ENCODE measurements around the gene FGD2. TPM values are rescaled to one million over a fixed set of nuclear protein-coding genes. Genes with fewer than 3 reads are reported as not detected.

The FGD2 gene
- total RNA-seq, 2 experiments from 2014 or later: 1.2 TPM

GRCh38 chr6:37033819-37034795 is 28.7 kb downstream of the FGD2 start:
- ATAC-seq (ENCODE audit: poor library complexity): no peak
- no peak for TF ChIP-seq CTCF (IDR thresholded peaks at IDR 0.05)
- Histone ChIP-seq H3K27ac (ENCODE audit: low read depth in 1 of 2, low read length in 2 of 2) (no peak overlapping the region), H3K36me3 (ENCODE audit: insufficient read depth, low read length) (no peaks in the 10 kb centered on the region), H3K4me1 (ENCODE audit: insufficient read depth, low read length) (peaks cover 6% of the 10 kb centered on the region), H3K9me3 (ENCODE audit: control insufficient read depth in 1 of 2, insufficient read depth in 1 of 2, low read length in 2 of 2) (no peaks in the 10 kb centered on the region), H3K27me3 (ENCODE audit: control insufficient read depth in 1 of 2, insufficient read depth in 2 of 2, low read length in 2 of 2) (no peaks in the 10 kb centered on the region), H3K4me3 (ENCODE audit: low read length) (no peak overlapping the region)
- no peaks in the 10 kb centered on the region for H3K27me3 Mint-ChIP-seq
- no peak overlapping the region for H3K4me3 Mint-ChIP-seq
- H3K36me3 Mint-ChIP-seq (ENCODE audit: low read depth): no peaks in the 10 kb centered on the region
- H3K27ac Mint-ChIP-seq: no peak overlapping the region
- H3K9me3 Mint-ChIP-seq: peaks cover 3% of the 10 kb centered on the region
- DNase-seq: peak in 1 of 14 experiments; percentile 6
- ChIA-PET POLR2A (interaction anchor here (0.7 to 0.8 kb wide), 2 partner anchors 15 to 134 kb away, joined by 3 to 6 read pairs; no protein-coding TSS in a partner anchor), CTCF (interaction anchor here (0.8 to 1.0 kb wide), 2 partner anchors 16 to 176 kb away, joined by 3 to 4 read pairs; no protein-coding TSS in a partner anchor)
- H3K4me1 Mint-ChIP-seq (ENCODE audit: low read depth): no peaks in the 10 kb centered on the region
- intact Hi-C loops (cut with DNase I, micrococcal nuclease): no loop called here

GRCh38 chr6:37036146-37036545 is 30.7 kb downstream of the FGD2 start:
- no peaks in the 10 kb centered on the region for H3K36me3 Mint-ChIP-seq (ENCODE audit: low read depth)

More at GRCh38 chr6:37036146-37036545, 30.7 kb downstream of the FGD2 start:
- Histone ChIP-seq H3K9me3 (ENCODE audit: control insufficient read depth in 1 of 2, insufficient read depth in 1 of 2, low read length in 2 of 2) (no peaks in the 10 kb centered on the region), H3K4me1 (ENCODE audit: insufficient read depth, low read length) (no peaks in the 10 kb centered on the region), H3K27ac (ENCODE audit: low read depth in 1 of 2, low read length in 2 of 2) (no peak overlapping the region), H3K36me3 (ENCODE audit: insufficient read depth, low read length) (no peaks in the 10 kb centered on the region), H3K4me3 (ENCODE audit: low read length) (no peak overlapping the region), H3K27me3 (ENCODE audit: control insufficient read depth in 1 of 2, insufficient read depth in 2 of 2, low read length in 2 of 2) (no peaks in the 10 kb centered on the region)
- DNase-seq (no peak), ATAC-seq (ENCODE audit: poor library complexity) (no peak)
- no peak for TF ChIP-seq CTCF (IDR thresholded peaks at IDR 0.05)
- POLR2A ChIA-PET: no interaction called here
- intact Hi-C loops (cut with DNase I, micrococcal nuclease): no loop called here
- CTCF ChIA-PET: no interaction called here
- Mint-ChIP-seq H3K4me1 (ENCODE audit: low read depth) (peaks cover 4% of the 10 kb centered on the region), H3K4me3 (no peak overlapping the region), H3K9me3 (no peaks in the 10 kb centered on the region), H3K27ac (no peak overlapping the region), H3K27me3 (no peaks in the 10 kb centered on the region)
